ENCODE results near the gene GJD3. TPM values are rescaled to one million over a fixed set of nuclear protein-coding genes. Genes with fewer than 3 reads are reported as not detected.

Gene GJD3
- total RNA-seq, 2 experiments from 2014 or later, result not detected

- CTCF ChIA-PET, result interaction anchor here (0.6 to 2.3 kb wide), 6 partner anchors 47 to 1301 kb away, joined by 3 to 16 read pairs (median 6); partner anchors contain the start of gene TOP2A
- peaks cover 0 to 5% of the 10 kb centered on the region in 2 experiments for H3K9me3 ChIP-seq (ENCODE audit: control insufficient read depth in 1 of 2, insufficient read depth in 1 of 2, low read length in 2 of 2)
- Mint-ChIP-seq H3K9me3 (no peaks in the 10 kb centered on the region), H3K4me1 (ENCODE audit: low read depth) (peaks cover 16% of the 10 kb centered on the region), H3K4me3 (peak overlapping the region; percentile 63), H3K27ac (no peak overlapping the region), H3K27me3 (peaks cover 17% of the 10 kb centered on the region), H3K36me3 (ENCODE audit: low read depth) (peaks cover 7% of the 10 kb centered on the region)
- intact Hi-C loops (cut with DNase I, micrococcal nuclease), result loop anchor here (5.0 to 10.0 kb wide), 3 partner anchors 41 to 116 kb away; partner anchors contain the start of gene TOP2A (in 1 of the 2)
- H3K36me3 ChIP-seq (ENCODE audit: insufficient read depth, low read length), result peaks cover 3% of the 10 kb centered on the region
- DNase-seq (peak in 1 of 14 experiments; percentile 27), ATAC-seq (ENCODE audit: poor library complexity) (no peak)
- H3K4me3 ChIP-seq (ENCODE audit: low read length), result no peak overlapping the region
- H3K4me1 ChIP-seq (ENCODE audit: insufficient read depth, low read length), result peaks cover 18% of the 10 kb centered on the region
- no peak overlapping the region for H3K27ac ChIP-seq (ENCODE audit: low read depth in 1 of 2, low read length in 2 of 2)
- peaks cover 0 to 13% of the 10 kb centered on the region in 2 experiments for H3K27me3 ChIP-seq (ENCODE audit: control insufficient read depth in 1 of 2, insufficient read depth in 2 of 2, low read length in 2 of 2)
- POLR2A ChIA-PET, result interaction anchor here (0.9 to 1.5 kb wide), 2 partner anchors 188 to 193 kb away, joined by 3 read pairs; no protein-coding TSS in a partner anchor
- no peak for TF ChIP-seq CTCF (IDR thresholded peaks at IDR 0.05)
Observed at GRCh38 chr17:40361063-40361924, 3.2 kb downstream of the GJD3 start.

GRCh38 chr17:40360091-40360490, 4.4 kb downstream of the GJD3 start:
- ChIA-PET CTCF (interaction anchor here (1.0 to 6.3 kb wide), 2 partner anchors 172 to 1303 kb away, joined by 3 to 33 read pairs; no protein-coding TSS in a partner anchor), POLR2A (interaction anchor here (1.5 kb wide), 1 partner anchor 189 kb away, joined by 3 read pairs; no protein-coding TSS in a partner anchor)
- peak in 1 of 14 experiments; percentile 22 for DNase-seq

More at GRCh38 chr17:40360091-40360490, 4.4 kb downstream of the GJD3 start:
- H3K36me3 ChIP-seq (ENCODE audit: insufficient read depth, low read length), result peaks cover 15% of the 10 kb centered on the region
- peaks cover 14% of the 10 kb centered on the region for H3K36me3 Mint-ChIP-seq (ENCODE audit: low read depth)
- H3K27ac ChIP-seq (ENCODE audit: low read depth in 1 of 2, low read length in 2 of 2), result no peak overlapping the region
- H3K4me1 ChIP-seq (ENCODE audit: insufficient read depth, low read length), result peaks cover 21% of the 10 kb centered on the region
- intact Hi-C loops (cut with DNase I, micrococcal nuclease), result loop anchor here (5.0 to 10.0 kb wide), 3 partner anchors 42 to 117 kb away; partner anchors contain the start of gene TOP2A (in 1 of the 2)
- H3K4me3 ChIP-seq (ENCODE audit: low read length), result no peak overlapping the region
- no peak overlapping the region for H3K27ac Mint-ChIP-seq
- peaks cover 0 to 5% of the 10 kb centered on the region in 2 experiments for H3K9me3 ChIP-seq (ENCODE audit: control insufficient read depth in 1 of 2, insufficient read depth in 1 of 2, low read length in 2 of 2)
- peaks cover 0 to 13% of the 10 kb centered on the region in 2 experiments for H3K27me3 ChIP-seq (ENCODE audit: control insufficient read depth in 1 of 2, insufficient read depth in 2 of 2, low read length in 2 of 2)
- H3K27me3 Mint-ChIP-seq, result peaks cover 17% of the 10 kb centered on the region
- no peak overlapping the region for H3K4me3 Mint-ChIP-seq
- ATAC-seq (ENCODE audit: poor library complexity), result no peak
- no peak for TF ChIP-seq CTCF (IDR thresholded peaks at IDR 0.05)
- H3K9me3 Mint-ChIP-seq, result no peaks in the 10 kb centered on the region
- H3K4me1 Mint-ChIP-seq (ENCODE audit: low read depth), result peaks cover 16% of the 10 kb centered on the region

Data from CD4-positive, alpha-beta T cell (primary cell).